Nucleus accumbens (tissue), 56 donors: ENCODE measurements around the gene RICTOR.
A peak's percentile ranks its signal among the peaks of the same experiment; 100 is the strongest.

Experiments
- DNase-seq, 56 donors: peaks; one replicate each; lab custom pipeline; 2025; lab: John Stamatoyannopoulos, UW

The RICTOR gene

DNA sequence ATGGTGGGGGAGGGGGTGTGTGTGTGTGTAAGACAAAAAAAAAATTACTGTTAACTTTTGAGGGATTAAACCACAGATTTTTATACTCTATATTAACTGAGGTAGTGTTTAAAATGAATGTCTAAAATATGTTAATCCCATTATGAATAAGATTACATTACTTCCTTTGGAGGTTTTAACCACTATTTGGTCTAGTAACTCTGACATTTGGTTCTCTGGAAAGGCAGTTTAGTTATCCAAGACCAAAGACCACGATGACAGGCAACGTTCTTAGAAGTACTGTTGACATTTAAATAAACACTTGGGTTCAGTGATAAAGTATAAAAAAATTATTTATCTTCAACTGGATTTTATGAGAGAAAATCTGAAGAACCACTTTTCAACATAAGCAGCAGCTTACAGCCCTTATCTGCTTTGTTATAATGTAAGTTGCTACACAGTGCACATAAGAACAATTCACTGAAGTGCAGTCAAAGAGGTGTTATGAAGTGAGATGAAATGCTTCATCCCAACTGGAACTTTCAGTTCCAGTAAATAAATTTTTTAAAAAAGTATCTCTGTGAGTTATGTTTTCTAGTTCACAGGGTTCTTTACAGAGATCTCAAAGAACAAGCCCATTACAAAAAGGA is 133.9 kb downstream of the RICTOR start:
- no peak for DNase-seq

DNA sequence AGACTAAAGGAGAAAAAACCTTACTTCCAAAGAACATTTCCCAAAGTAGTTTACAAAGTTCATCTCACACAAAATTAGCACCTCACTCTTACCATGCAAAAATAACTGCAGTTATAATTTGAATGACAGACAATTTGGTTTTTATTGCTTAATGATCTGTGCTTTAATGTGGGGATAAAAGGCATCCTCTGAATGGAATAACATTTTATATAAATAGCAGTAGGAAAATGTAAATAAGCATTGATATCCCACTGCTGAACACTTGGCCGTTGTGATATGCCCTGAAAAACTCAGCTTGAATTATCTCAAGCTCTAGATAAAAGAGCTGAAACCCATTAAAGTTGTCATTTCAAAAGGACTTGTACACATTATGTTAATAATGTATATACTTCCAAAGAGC is 135.2 kb downstream of the RICTOR start:
- no peak for DNase-seq

DNA sequence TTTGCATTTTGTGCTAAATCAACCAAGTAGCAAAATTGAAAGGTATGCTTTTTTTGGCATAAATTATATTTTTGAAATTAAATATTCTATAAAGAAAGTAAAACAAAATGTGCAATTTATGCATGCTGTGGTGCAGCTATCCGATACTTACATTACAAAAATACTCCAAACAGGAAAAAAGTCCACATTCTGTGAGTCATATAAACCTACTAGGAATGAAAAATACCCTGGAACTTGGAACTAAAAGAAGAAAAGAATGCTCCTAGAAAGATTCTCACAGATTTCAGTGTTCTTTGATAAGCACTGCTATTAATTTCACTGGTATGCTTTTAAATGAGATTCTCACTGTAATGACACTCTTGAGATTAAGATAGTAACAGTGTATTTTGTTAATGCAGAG is 135.8 kb downstream of the RICTOR start:
- DNase-seq, result no peak

DNA sequence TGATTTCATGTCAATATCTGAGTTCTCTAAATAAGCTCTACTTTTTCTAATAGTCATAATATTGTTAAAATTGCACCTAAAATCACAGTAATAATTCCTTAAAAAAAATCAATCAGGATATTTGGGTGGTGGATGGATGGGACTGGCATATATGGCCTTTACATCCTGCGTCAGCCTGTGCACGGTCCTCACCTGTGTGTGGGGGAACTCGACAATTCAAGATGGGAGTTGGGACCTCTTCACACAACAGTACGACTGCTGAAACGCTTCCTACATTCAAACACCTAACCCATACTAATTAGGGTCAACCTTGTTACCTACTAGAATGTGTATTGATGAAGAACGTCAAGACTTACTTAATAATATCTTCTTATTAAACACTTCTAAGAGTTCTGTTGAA is 137.9 kb downstream of the RICTOR start:
- DNase-seq, result no peak

DNA sequence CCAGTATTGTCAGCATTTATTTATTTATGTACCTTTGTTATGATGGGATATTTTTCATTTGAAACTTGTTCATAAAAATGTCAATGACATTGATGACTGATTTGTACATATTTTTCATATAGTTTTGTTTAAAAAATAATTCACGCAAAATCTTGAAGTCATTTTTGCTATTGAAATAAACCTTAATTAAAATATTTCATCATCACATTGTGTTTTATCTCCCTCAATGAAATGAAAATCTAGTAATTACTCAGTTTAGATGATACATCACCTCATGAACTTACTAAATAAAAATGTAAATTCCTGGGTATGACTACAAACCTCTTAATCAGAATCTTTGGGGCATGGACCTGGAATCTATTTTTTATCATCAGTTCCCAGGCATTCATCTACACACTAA is 138.8 kb downstream of the RICTOR start:
- no peak for DNase-seq

DNA sequence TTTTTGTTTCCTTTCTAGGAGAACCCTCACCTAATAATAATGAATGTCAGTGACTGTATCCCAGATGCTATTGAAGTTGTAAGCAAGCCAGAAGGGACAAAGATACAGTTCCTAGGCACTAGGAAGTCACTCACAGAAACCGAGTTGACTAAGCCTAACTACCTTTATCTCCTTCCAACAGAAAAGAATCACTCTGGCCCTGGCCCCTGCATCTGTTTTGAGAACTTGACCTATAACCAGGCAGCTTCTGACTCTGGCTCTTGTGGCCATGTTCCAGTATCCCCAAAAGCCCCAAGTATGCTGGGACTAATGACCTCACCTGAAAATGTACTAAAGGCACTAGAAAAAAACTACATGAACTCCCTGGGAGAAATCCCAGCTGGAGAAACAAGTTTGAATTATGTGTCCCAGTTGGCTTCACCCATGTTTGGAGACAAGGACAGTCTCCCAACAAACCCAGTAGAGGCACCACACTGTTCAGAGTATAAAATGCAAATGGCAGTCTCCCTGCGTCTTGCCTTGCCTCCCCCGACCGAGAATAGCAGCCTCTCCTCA is 141.3 kb downstream of the RICTOR start:
- no peak for DNase-seq

DNA sequence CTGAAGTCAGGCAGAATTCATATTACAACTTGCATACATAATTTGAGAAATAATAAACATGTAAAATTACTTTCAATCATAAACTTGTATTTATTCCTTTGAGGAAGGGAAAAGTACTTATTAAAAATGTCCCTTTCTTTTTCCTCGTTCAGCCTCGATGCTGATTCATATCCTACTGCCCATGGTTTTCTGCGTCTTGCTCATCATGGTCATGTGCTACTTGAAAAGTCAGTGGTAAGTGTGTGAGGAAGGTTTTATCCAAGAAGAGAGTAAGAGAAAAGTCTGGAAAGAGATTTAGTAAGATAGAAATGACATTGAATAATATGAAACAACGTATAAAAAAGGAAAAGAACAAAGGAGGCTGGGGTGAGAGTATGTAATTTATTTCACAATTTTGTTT is 142.5 kb downstream of the RICTOR start:
- DNase-seq, result no peak

DNA sequence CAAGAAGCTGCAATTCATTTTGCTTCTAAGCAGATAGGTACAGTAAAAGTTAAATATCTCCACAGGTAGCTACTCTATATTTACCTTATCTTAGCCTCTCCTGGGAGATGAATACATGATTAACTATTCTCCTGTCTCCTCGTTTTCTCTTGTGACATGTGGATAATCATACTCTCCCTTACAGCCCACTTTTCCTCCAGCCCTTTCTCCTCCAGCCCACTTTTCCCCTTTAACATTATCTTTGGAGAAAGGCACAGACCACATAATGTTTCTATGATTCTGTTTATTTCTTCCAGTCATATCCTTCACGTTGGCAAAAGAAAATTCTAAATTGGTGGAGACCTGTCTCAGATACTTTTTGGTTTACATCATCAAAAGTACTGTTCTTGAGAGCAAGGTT is 144.4 kb downstream of the RICTOR start:
- DNase-seq, result no peak

DNA sequence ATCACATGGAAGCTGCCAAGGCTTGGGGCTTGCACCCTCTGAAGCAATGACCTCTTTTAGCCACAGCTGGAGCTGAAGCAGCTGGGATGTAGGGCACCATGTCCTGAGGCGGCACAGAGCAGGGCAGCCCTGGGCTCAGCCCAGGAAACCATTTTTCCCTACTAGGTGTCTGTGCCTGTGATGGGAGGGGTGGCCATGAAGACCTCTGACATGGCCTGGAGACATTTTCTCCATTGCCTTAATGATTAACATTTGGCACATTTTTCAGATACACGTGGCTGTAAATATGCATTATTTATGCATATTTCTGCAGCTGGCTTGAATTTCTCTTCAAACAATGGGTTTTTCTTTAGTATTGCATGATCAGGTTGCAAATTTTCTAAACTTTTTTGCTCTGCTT is 146.7 kb downstream of the RICTOR start:
- no peak for DNase-seq

DNA sequence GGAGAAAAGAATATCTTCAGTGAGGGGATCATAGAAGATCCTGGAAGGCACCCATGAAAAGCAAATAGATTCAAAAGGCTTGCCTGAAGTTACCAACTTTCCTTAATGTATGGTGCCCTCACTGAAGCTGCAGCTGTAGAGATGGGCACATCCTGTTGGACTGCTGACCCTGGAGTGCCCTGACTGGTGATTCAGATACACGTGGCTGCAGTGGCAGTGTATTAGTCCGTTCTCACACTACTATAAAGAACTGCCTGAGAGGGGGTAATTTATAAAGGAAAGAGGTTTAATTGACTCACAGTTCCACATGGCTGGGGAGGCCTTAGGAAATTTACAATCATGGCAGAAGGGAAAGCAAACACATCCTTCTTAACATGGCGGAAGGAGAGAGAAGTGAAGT is 148.1 kb downstream of the RICTOR start:
- no peak for DNase-seq

DNA sequence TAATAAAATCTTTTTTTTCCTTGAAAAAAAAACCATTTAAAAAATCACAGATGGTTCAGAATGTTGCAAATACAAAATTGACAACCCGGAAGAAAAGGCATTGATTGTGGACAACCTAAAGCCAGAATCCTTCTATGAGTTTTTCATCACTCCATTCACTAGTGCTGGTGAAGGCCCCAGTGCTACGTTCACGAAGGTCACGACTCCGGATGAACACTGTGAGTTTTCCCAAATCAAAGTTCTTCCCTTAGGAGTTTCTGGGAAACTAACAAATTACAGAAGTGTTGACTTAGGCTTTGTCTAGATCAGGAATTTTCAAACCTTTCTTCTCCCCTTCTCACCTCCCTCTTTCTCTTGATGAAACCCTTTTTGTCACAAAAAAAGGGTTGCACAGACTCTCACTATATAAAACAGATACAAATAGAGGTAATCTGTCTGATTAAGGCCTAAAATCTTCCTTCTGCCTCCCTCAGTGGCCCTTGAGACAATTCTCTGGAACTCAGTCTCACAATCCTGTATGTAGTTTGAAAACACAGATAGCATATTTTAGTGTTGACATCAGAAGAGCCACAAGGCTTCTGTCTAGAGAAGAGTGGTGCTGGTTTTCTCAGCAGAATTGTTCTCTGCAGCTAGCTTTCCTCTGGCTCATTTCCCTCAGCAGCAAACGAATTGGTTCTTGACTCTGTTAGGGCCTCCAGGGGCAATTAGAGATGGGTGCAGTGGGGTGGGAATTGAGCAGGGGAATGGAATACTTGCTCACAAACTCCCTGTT is 148.9 kb downstream of the RICTOR start:
- DNase-seq, result no peak

DNA sequence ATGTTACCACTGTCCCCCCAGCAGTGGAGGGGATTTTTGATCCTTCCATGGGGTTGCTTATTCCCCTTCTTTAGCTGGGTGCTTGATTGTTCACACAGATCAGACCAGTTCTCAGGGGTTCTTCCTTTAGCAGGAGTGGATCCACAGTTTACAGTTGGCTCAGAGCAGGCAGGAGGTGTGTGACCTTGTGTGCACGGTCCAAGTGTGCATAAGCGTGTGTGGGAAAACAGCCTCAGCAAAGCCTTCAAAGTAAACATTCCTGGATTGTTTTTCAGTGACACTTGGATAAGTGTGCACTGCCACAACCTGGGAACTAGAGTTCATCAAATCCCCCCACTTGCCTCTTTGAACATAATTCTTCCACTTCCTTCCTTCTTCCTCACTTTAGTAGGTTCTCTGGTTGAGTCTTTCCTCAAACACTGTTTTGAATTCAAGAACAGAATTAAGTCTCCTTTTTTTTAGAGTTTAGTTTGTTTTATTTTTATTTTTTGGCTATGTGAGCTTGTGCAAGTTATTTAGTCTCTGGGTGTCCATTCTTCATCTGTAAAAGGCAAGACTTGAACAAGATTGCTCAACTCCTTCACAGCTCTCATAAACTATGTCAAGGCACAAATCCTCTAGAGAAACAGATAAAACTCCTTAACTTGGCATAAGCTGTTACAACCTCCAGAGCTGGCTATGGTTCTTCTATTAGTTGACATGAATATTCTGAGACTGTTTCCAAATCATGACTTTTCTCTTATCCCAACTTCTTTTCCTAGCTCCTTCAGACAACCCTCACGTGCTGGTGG is 150.3 kb downstream of the RICTOR start:
- no peak for DNase-seq

DNA sequence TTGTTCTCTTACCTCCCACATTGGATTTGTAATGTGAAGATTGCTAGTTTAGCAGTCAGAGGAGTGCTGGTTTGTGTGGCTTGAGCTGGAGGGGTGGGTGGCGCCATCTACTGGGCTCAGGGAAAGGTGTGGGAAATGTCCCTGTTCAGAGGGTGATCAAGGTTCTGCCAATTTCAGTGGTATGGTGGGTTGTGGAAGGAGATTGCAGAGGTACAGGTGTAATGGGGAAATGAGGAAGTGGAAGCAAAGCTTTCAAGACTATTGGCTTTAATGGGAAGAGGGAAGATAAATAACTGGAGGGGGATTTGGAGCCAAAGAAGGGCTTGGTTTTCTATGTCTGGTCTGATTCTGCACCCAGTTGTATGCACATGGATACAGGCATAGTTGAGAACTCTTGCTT is 152.0 kb downstream of the RICTOR start:
- peak in 30 of 56 donors; percentile 1 to 57 (median 14) for DNase-seq

DNA sequence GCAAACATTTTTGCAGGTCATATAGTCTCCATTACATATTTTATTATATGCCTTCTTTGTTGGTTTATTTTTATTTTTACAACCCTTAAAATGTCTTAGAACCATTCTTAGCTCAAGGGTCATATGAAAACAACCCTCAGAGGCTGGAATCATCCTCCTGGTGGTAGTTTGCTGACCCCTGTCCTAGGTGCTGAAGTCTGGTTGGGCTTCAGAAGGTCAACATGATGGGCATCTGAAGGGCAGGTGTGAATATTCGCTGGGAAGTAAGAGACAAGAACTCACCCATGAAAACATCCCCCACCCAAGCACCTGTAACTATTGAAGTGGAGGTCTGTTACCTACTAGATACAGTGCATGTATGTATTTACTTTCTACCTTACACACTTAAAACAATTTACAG is 153.0 kb downstream of the RICTOR start:
- DNase-seq, result no peak

DNA sequence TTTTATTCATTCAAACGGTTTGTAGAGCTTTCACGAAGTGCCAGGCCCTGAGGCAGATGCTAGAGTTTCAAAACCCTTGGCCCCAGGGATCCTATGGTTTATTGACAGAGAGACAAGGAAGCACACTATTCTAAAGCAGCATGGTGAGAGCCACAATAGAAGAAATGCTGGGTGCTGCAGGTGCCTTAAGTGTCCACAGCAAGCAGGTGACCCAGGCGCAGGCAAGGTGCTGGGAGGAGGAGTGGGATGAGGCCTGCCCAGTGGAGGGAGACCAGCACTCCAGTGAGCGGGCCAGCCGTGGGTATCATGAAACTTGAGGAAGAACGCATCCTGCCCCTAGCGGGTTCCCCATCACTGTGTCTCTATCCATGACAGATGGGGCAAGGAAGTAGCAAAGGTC is 157.4 kb downstream of the RICTOR start:
- DNase-seq, result no peak

DNA sequence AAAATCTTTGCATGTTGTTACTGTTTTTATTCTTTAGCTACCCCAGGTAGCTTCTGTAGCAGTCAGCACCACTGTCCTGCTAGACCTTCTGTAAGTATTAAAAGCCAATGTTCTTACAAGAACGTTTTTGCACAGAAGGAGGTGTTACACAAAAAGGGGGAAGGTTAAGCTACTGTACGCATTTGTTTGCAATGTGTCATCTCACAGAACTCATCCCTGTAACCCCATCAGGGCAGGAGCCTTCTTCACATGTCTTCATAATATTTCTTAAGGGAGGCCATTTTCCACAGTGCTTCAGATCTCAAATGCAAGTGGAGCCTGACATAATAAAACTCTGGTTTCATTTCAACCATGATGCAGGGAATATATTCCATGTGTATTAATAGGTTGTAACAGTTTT is 160.5 kb downstream of the RICTOR start:
- DNase-seq, result no peak

DNA sequence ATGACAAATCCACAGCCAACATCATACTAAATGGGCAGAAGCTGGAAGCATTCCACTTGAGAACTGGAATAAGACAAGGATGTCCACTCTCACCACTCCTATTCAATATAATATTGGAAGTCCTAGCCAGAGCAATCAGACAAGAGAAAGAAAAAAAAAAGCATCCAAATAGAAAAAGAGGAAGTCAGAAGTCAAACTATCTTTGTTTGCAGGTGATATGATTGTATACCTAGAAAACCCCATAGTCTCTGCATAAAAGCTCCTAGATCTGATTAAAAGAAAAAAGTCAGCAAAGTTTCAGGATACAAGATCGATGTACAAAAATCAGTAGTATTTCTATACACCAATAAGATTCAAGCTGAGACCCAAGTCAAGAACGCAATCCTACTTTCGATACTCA is 162.3 kb downstream of the RICTOR start:
- no peak for DNase-seq

DNA sequence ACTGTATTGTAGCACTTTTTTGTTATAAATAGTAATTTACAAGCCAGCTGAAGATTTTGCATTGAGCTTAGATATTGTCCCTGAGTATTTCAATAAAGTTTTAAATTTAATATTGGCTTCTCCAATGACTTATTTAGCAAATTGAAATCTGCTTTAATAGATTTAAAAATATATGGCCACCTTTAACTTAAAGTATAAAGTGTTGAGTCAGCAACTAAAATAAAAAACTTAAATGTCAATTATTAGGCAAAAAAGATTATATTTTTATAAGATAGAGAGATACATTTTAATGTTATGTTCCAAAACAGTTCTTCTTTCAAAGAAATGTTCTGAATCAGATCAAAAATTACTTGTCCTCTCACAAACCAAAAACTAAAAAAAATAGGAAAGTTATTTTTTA is 167.7 kb downstream of the RICTOR start:
- DNase-seq, result no peak

DNA sequence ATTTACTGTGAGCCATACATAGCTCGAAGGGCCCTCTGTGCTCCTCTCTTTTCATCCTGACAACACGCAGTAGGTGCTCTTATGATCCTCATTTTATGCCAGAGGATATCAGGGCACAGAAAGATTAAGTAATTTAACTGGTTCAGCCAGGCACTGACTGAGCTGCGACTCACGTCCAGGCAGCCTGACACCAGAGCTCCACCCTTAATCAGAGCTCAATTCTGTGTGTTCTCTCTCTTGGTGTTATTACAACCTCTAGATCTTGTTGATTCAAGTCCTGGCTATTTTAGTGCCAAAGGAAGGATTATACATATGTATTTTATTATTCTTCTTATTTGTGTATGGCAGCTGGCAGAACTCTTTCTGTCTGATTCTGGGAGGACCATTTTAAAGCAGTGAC is 168.7 kb downstream of the RICTOR start:
- DNase-seq, result no peak

DNA sequence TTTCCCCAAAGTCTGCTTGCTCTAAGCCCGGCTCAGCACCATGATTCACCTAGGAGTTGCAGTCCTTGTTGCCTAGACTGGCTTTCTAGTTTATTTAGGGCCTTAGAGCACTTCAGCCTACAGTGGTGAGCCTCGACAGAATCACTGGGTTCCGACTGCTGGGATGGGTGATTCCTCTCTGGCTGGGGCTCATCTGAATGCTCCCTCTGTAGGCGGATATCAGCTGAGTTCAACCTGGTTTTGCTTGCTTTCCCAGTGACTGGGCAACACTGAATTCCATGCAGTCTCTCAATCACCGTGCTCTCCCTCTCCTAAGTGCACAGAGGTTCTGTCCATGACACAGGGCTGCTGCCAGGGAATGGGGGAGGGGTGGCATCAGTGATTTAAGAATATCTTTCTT is 174.3 kb downstream of the RICTOR start:
- no peak for DNase-seq

DNA sequence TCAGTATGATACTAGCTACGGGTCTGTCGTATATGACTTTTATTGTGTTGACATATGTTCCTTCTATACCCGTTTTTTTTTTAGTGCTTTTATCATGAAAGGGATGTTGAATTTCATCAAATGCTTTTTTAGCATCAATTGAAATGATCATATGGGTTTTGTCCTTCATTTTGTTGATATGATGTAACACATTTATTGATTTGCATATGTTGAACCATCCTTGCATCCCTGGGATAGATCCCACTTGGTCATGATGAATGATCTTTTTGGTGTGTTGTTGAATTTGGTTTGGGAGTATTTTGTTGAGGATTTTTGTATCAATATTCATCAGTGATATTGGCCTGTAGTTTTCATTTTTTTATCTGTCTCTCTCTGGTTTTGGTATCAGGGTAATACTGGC is 177.4 kb downstream of the RICTOR start:
- DNase-seq, result no peak
